NCI-H128 (cell line): ENCODE measurements around the gene TLE1.
"Not testable (repeated sequence)": the region's sequence is repeated elsewhere in the genome, so short reads cannot be mapped to it uniquely, and the experiment has no call there.

ENCODE experiments used
- DNase-seq: peaks from one replicate; lab custom pipeline; 2025; ENCODE audit not compliant: unreplicated experiment; lab: John Stamatoyannopoulos, UW

Gene TLE1

DNA sequence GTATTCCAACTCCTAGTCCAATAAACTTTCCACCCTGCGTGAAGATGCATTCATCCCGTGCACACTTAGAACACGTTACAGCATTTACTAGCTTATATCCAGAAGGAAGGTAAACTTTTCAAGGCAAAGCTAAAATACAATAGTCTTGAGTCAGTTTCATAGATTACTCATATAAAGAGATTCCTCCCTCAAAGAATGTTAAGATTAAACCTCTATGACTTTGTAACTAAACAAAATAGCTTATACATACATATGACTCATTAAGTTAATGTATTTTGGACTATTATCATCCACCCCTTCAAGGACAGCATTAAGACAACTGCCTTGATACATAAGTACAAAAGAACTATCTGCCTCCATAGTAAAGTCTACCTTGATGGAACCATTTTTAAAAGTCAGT, 36.1 kb downstream of the TLE1 start:
- DNase-seq, result no peak

DNA sequence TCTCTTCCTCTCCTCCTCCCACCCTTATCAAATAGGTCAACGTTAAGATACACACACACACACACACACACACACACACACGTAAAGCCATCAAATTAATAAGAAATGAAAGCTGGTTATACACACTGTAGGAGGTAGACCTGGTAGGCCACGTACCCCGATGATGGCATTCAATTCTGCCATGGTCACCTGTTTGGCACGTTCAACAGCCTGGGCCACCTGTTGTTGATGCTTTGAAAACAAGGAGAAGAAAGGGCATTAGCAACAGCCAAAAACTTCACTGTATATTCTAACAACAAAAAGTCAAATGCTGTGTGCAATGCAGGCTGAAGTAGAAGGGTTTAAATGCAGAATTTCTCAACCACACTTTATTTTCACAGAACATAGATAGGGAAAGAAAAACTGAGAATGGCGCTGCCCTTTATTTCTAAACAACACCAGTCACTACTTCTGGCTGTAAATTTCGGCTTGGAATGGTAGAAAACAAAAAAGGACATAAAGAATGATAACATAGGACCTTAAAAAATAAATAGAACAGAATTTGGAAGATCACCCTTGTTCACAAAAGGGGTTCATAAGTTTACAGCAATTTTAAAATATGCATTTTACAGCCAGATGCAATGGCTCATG, 37.2 kb downstream of the TLE1 start:
- no peak for DNase-seq

DNA sequence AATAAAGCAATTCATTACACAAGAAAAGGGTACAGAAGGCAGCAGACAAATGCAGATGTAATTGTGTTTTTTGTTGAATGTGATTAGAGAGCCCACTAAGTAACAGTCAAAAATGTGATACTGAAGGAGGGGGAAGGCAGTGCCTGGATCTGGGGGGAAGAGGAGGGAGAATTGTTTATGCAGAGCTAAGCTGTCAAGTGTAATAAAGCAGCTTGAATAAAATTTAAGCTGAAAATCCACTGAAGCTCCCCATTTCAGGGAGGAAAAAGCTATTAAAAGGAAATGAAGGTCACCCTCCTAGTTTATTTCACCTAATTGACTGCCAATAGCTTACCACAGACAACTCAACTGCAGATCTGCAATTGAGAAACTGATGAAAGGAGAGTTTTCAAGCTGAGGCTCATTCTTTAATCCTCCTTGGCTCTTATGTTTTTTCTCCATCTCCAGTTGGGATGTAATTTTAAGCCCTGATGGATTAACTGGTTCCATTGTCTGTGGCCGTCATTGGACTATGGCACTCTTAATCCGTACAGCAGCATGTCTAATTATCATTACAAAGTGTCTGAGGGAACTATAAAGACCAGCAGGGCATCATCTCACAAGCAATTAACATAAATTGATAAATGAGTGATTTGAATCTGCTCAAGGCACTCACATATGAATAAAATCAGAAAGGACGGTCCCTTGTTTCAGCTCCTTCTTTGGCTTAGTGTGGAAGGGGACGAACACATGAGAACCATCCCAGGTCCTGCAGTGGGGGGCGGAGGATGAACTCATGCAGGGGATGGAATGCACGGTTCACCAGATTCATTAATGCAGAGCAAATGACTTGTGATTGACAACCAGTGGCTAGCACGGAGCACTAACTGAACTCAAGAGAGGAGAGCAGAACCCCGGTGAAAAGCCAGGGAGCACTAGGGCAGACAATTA, 38.5 kb downstream of the TLE1 start:
- DNase-seq, result no peak

DNA sequence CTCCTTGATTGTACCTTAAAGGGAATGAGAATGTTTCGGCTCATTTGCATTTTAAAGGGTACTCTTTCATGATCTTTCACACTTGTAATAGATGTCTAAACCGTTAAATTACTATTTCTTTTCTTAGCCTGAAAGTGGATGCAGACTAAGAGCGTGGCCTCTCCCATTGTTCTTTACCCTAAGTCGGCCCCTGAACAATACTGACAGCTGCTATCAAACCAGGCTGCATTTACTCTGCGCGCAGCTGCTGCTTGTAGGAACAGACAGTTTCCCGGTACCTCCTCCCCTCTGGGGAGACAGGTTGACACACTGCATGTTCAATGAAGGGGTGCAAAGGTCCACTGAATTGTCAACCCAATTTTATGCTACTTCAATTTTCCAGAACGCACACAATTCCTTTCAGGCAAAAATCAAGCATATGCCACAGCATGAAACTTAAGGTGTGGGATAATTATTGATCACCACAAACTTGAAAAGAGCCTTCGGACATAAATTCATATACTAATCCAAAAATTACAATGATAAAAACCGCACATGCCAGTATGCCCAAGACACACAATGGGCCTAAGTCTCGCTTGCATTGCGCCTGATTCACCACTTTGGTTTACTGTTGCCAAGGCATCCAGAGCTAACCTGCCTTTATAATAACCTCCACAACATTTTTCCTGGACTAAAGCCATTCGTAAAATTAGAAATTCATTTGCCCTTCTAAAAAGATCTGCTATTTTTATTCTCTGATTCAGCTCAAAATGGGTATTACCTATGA, 39.7 kb downstream of the TLE1 start:
- DNase-seq, result no peak

DNA sequence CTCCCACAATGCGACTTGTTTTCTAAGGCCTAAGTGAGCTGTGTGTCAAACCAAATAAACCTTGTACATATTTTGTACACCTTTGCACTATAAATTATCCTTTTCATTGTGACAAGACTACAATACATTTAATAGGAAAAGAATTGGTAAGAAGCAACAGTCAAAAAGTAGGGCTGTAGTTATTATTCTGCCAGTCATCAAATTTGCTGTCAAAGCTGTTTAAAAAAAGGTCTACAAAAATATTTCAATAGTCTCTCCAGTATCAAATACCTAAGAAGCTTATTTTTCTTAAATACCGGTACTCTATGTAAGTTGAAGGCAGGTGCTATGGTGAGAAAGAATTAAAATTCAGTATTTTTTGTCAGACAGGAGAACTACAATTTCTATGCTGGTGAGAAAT, 40.5 kb downstream of the TLE1 start:
- no peak for DNase-seq

GRCh38 chr9:81646337-81646736, 43.0 kb downstream of the TLE1 start:
- DNase-seq, result no peak

GRCh38 chr9:81644513-81644912, 44.8 kb downstream of the TLE1 start:
- not testable (repeated sequence) for DNase-seq

DNA sequence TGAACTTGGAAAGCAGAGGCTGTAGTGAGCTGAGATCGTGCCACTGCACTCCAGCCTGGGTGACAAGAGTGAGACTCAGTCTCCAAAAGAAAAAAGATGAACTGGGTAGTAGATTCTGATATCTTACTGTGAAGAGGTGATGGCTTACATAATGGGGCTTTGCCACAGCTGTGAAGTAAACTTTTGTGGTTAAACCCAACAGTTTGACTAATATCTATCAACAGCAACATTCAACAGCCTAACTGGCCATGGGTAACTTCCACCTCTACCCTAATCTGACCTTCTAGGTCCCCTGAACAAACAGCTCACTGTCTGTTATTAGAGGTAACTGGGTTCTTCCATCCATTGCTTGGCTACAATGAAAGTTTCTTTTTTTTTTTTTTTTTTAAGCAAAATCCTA, 52.1 kb downstream of the TLE1 start:
- no peak for DNase-seq

GRCh38 chr9:81636255-81636599, 53.1 kb downstream of the TLE1 start:
- DNase-seq, result no peak

DNA sequence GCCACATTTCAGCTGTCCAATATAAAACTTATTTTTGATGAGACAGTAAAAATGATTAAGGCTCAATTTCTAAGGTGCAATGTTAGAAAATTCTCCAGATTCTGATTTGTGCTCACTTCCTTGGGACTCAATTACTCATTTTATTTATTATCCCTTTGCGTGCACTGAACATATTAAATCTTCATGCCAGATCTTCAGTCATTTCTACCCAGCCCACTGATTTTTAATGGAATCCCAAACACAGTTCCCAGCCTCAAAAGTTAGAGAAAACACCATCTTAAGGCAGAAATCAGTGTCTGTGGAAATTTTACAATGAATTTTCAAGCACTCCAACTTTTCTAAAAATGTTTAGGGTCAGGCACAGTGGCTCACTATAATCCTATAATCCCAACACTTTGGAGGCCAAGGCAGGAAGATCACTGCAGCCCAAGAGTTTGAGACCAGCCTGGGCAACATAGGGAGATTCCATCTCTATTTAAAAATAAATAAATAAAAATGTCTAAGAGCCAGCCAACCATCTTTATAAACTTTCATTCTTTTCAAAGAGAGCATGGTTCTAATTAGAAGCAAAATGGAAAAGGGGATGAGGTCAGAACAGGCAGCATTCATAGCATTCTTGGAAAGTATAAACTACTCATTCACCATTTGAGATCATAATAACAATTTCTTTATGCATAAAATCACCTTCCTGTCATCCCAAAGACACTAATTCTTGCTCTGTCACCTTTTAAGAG, 53.7 kb downstream of the TLE1 start:
- DNase-seq, result no peak

DNA sequence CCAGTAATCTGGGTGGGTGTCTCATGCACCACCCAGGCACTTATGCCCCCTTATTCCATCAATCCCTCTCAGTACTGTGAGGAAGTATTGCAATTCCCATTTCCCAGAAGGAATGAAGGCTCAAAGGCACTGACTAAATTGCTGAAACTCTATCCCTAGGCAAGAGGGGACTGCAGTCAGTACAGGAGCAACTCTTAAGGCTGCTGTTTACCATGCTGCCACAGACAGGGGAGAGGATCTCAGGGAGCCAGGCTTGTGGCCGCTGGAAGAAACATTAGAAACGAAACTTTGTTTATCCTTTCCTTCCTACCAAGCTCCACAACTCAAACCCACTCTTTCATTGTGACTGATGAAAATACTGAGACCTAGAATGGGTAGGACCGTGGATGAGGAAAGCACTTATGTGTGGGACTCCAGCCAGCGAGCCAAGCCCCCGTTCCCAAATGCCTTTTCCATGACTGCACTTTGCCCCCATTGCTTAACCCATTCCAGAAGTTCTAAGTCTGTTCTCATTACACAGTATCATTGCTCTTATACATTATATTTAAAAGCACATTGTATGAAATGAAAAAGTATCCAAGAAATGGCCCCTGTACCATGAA, 54.3 kb downstream of the TLE1 start:
- DNase-seq, result no peak

GRCh38 chr9:81633952-81634854, 55.1 kb downstream of the TLE1 start:
- DNase-seq, result no peak

DNA sequence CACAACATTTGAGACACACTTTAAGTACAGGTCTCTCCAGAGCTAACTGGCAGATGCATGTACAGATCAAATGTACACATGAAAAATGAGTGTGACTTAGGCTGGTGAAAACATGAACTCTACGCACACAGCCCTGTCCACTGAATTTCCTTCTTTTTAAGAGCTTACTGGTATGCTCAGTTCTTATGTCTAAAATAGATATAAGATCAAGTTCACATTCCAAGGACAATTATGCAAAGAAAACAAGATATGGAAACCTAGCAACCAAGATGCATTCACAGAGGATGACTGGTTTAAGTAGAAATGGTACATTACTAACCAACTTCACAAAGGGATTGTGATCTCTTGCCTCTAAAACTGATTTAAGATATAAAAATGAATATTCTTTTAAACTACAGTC, 56.7 kb downstream of the TLE1 start:
- DNase-seq, result no peak

- DNase-seq, result no peak
Measured at GRCh38 chr9:81631218-81631745, 58.1 kb downstream of the TLE1 start.

DNA sequence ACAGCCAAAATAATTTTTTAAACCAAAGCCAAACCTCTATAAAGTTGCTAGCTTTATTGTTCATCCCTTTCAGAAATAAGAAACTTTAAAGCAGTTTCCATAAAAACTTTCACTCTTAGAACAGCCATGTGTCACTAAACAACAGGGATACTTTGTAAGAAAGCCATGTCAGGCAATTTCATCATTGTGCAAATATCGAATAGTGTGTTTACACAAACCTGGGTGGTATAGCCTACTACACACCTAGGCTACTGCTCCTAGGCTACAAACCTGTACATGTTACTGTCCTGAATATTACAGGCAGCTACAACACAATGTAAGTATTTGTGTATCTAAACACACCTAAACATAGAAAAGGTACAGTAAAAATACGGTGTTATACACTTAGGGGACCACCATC, 59.9 kb downstream of the TLE1 start:
- no peak for DNase-seq

DNA sequence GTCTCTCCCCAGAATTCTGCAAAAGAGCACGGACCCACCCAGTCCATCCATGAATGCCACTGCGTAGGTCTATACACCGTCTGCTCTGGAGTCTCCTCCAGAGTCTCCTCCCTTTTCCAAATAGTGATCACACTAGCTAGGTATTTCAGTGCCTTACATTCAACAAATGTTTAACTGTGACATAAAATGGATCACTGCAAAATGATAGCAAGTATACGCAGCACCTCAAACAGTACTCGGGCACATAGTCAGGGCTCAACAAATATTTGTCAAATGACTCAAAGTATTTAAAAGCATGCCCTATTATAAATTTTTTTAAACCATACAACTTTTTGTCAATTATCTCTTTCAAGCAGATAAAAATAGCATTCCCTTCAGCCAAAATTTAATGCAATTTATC, 60.5 kb downstream of the TLE1 start:
- DNase-seq, result no peak

GRCh38 chr9:81627481-81627880, 61.9 kb downstream of the TLE1 start:
- DNase-seq, result no peak

- DNase-seq, result no peak
Measured at GRCh38 chr9:81626511-81626910, 62.8 kb downstream of the TLE1 start.

DNA sequence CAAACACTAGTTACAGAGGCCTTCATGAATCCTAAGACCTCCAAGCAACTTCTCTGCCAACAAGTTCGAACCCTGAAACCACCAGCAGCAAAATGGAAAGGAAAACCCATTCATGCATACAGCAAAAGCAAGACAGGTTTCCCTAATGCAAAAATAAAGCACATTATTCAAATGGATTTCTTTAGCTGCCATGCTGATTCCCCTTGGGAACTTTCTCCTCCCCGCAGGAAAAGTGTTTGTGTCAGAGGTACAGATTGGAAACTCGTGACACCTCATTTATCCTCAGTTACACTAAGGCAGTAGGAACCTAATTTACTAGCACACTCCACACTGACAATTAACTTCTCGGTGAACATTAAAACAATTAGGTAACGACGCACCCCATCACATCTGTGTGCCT, 63.4 kb downstream of the TLE1 start:
- DNase-seq, result no peak

DNA sequence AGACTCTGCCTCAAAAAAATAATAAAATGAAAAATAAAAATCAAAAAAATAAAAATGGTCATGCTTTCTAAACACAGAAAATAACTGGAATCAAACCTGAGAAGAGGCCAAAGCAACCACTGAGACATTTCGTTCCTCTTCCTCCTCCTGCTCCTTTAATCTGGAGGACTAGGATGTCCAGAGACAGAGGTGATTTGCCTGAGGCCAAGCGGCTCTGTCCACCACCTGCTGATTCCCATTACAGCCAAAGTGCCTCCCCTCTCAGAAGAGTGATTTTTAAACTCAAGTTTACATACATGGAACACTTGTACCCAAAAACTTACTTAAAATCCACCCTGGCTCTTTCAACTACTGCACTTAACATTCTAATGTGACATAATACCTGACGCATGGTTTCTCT, 65.6 kb downstream of the TLE1 start:
- no peak for DNase-seq
